Loucy (cell line): Measurements from ENCODE around the gene WWTR1.

ENCODE experiments used
- EZH2phosphoT487 ChIP-seq: fragments of 200-600 bp; IDR thresholded peaks from 2 replicates; pipeline ENCODE4 v1.6.1; 2018; ENCODE audit warnings: antibody characterized with exemption, mild to moderate bottlenecking, moderate library complexity, borderline replicate concordance
- TF ChIP-seq, protein P1 (sequence below): fragments of 200-600 bp; sonication (generic); conservative IDR thresholded peaks from 2 replicates; pipeline ENCODE4 v1.5.1; 2014; ENCODE audit warnings: mild to moderate bottlenecking, antibody characterized with exemption, low read length

DNA sequence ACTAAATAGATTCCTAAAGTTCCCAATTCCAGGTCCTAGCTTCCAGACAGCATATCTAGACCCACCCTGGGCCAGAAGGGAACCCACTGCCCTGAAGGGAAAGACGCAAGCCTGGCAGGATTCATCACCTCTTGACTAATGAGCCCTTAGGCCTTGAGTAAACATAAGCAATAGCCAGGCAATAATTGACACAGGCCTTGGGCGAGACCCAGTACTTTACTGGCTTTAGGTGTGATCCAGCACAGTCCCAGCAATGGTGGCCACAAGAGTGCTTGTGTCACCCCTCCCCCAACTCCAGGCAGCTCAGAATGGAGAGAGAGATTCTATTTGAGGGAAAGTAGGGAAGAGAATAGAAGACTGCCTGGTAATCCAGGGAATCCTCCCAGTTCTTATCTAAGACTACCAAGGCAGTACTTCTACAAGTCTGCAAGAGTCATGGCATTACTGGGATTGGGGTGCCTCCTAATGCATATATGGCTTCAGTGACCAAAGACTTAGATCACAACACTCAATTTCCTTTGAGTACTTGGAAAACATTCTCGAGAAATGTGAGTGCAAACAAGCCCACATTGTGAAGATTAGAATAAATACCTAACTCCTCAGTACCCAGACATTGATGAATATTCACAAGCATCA lies 30.4 kb upstream of the WWTR1 start:
- TF ChIP-seq, protein P1, sequence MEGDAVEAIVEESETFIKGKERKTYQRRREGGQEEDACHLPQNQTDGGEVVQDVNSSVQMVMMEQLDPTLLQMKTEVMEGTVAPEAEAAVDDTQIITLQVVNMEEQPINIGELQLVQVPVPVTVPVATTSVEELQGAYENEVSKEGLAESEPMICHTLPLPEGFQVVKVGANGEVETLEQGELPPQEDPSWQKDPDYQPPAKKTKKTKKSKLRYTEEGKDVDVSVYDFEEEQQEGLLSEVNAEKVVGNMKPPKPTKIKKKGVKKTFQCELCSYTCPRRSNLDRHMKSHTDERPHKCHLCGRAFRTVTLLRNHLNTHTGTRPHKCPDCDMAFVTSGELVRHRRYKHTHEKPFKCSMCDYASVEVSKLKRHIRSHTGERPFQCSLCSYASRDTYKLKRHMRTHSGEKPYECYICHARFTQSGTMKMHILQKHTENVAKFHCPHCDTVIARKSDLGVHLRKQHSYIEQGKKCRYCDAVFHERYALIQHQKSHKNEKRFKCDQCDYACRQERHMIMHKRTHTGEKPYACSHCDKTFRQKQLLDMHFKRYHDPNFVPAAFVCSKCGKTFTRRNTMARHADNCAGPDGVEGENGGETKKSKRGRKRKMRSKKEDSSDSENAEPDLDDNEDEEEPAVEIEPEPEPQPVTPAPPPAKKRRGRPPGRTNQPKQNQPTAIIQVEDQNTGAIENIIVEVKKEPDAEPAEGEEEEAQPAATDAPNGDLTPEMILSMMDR: no peak
- TF ChIP-seq EZH2phosphoT487: no peak
